Kidney epithelial cell (primary cell): ENCODE data around the gene PTK7. TPM values are rescaled to one million over a fixed set of nuclear protein-coding genes. Genes with fewer than 3 reads are reported as not detected.

ENCODE experiments used
- DNase-seq: peaks from one replicate; pipeline ENCODE4 v3.0.0-alpha.2; 2010; ENCODE audit warnings: low read depth
- H3K27me3 ChIP-seq: 2 replicates; pipeline ENCODE4 v1.6.0; 2011; ENCODE audit warnings: low read length; ENCODE audit not compliant: control insufficient read depth, insufficient read depth
- H3K36me3 ChIP-seq: 2 replicates; pipeline ENCODE4 v1.5.1; 2011; ENCODE audit warnings: low read length; ENCODE audit not compliant: control insufficient read depth, insufficient read depth
- H3K4me3 ChIP-seq: 2 replicates; pipeline ENCODE4 v1.5.1; 2011; ENCODE audit warnings: low read depth, mild to moderate bottlenecking, control low read depth, low read length
- total RNA-seq: library from RNA; depleted of rRNA; stranded (reverse); fragments of >200 nt; gene quantifications from 2 replicates; pipeline ENCODE4 v1.2.3, GENCODE V29; 2015
- TF ChIP-seq, protein P1 (sequence below): IDR thresholded peaks from 2 replicates; pipeline ENCODE4 v1.5.1; 2011; ENCODE audit warnings: mild to moderate bottlenecking, moderate library complexity, low read length, control low read depth, inconsistent platforms; ENCODE audit not compliant: insufficient read depth, poor library complexity, severe bottlenecking

The PTK7 gene
- total RNA-seq, 1 donor from 2014 or later = 169 TPM

DNA sequence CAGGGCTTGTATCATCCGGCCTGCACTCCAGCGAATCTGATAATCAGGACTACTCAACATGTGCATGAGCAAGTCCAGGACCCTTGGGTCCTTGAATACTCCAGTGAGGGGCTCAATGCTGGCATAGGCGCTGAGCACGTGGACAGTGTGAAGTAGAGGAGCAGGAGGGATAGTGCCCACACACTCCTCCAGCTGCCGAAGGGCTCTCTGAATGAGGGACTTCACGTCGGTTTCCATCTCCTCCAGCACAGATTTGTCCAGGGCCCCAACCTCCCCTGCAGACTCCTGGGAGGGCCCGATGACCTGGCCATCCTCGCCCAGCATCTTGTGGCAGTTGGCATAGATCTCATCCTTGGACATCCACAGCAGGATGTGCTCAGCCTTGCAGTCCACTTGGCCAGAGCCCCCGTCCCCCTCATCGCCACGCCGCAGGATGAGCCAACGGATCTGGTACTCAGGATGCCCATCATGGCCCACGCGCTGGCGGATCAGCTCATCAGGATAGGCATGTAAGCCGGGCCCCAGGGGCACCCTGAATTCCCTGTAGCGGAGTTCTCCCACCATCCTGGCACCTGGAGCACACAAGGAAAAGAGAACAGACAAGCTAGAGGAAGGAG lies 23.8 kb upstream of the PTK7 start:
- peaks cover 4% of the 10 kb centered on the region for H3K36me3 ChIP-seq
- TF ChIP-seq, protein P1, sequence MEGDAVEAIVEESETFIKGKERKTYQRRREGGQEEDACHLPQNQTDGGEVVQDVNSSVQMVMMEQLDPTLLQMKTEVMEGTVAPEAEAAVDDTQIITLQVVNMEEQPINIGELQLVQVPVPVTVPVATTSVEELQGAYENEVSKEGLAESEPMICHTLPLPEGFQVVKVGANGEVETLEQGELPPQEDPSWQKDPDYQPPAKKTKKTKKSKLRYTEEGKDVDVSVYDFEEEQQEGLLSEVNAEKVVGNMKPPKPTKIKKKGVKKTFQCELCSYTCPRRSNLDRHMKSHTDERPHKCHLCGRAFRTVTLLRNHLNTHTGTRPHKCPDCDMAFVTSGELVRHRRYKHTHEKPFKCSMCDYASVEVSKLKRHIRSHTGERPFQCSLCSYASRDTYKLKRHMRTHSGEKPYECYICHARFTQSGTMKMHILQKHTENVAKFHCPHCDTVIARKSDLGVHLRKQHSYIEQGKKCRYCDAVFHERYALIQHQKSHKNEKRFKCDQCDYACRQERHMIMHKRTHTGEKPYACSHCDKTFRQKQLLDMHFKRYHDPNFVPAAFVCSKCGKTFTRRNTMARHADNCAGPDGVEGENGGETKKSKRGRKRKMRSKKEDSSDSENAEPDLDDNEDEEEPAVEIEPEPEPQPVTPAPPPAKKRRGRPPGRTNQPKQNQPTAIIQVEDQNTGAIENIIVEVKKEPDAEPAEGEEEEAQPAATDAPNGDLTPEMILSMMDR = no peak
- peak overlapping the region; percentile 62 for H3K4me3 ChIP-seq
- no peak for DNase-seq
- no peaks in the 10 kb centered on the region for H3K27me3 ChIP-seq

DNA sequence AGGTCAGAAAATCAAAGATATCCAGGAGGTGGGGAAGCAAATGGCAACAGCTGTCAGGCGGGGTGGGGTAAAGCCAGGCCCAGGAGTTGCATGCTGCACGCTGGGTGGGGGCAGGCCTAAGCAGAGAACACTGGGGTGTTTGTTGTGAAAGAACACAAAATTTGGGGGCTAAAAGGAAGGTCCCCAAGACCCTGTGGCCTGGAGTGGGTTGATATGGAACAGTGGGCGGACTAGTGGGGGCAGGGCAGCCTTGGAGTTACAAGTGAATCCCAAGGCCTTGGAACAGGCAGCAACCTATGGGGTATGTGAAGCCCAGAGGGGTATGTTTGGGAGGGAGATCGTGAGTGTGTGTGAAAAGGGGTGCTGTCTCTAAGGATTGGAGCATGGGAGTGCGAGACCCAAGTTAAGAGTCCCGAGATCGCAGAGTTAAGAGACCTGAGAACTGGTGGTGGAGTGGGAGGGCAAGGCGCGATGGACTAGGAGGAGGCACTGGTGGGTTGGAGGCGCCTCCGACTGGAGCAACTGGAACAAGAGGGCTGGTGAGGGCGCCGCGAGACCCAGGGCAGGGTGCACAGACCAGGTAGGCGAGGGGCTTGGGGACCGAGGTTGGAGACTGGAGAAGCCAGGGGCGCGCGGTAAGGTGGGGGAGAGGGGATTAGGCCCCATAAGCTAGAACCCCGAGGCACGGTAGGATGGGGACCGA lies 23.1 kb upstream of the PTK7 start:
- Histone ChIP-seq H3K27me3 (no peaks in the 10 kb centered on the region), H3K4me3 (peak overlapping the region; percentile 62), H3K36me3 (peaks cover 4% of the 10 kb centered on the region)
- TF ChIP-seq, protein P1 = no peak
- DNase-seq = no peak

DNA sequence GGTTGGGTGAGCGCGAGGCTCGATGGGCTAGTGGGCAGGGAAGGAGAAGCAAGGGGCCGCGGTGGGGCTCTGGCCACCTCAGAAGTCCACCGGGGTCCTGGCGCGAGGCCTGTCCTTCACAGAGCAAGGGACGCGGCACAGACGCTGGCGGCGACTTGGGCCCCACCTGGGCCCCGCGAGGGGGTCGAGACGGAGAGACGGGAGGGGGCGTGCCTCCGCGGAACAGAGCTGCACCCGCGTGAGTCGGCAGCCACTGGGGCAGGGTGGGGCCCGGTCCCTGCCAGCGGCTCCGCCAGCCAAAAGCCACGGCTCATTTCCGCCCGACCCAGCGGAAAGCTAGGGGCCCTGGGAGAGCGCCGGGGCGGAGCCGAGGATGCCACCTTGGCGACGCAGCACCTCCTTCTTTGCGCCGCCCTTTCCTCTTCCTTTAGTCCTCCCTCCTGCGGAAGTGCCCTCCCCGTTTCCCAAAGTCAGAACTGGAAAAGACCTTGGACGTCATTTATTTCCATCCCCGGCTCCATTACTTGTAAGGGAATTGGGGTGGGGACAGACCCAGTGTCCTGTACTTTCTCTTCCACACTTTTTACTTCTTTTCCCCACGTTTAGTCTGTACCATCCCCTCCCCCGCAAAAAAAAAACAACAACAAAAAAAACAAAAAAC lies 22.4 kb upstream of the PTK7 start, which contains the start of gene CUL7:
Gene CUL7 (minus strand): TSS at position 307 of the 661 bp plus-strand sequence. CDS start 1,063 bp downstream, outside the sequence.
- peaks cover 2% of the 10 kb centered on the region for H3K36me3 ChIP-seq
- peak; percentile 84 for DNase-seq
- peak within 1 kb of the TSS; percentile 62 for H3K4me3 ChIP-seq
- TF ChIP-seq, protein P1 = no peak
- no peaks in the 10 kb centered on the region for H3K27me3 ChIP-seq

DNA sequence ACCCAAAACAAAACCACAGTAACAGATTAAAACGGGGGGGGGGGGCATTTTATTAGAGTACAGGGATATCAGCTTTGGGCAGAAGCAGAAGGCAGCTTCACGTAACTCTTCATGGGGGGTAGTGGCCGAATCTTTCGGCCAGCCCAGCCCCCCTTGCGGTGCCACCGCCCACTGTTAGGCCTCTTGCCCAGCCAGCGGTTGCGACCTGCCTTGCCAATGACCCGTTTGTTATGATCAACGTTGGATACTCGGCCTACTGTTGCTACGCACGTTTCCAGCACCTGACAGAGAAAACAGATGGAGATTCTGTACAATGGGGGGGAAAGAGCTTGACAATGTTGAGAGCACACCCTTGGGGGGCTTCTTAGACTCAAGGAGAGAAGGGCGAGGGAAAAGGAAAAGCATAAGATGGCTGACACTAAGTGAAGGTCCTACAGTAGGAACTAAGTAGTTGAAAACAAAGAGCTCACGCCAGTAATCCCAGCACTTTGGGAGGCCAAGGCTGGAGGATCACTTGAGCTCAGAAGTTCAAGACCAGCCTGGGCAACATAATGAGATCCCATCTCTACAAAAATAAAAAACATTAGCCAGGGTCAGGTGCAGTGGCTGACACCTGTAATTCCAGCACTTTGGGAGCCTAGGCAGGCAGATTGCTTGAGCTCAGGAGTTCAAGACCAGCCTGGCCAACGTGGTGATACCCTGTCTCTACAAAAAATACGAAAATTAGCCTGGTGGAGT lies 21.7 kb upstream of the PTK7 start:
- H3K36me3 ChIP-seq = peaks cover 2% of the 10 kb centered on the region
- peak overlapping the region; percentile 62 for H3K4me3 ChIP-seq
- no peak for DNase-seq
- no peaks in the 10 kb centered on the region for H3K27me3 ChIP-seq
- TF ChIP-seq, protein P1 = no peak

DNA sequence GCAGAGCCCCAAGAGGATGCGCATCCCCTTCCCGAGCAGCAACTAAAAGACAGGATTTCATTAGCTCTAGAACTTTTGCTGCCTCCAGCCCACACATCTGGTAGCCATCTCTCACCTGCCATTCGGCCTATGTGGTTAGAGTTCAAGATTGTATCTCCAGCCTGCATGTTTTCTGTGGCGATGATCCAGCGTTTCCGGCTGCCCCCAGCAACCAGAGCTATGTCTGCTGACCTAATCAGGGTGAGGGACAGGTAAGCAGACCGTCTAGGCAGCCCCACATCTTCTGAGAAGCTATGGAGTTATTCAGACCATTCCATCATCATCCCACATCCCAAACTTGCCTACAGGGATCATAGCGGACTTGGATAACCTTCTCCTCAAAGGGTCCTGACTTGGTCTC lies 20.1 kb upstream of the PTK7 start:
- Histone ChIP-seq H3K36me3 (no peaks in the 10 kb centered on the region), H3K27me3 (no peaks in the 10 kb centered on the region), H3K4me3 (no peak overlapping the region)
- no peak for DNase-seq
- TF ChIP-seq, protein P1 = no peak
